Mesendoderm (in vitro differentiated cells): ENCODE data around the gene MGAT4A.

Source experiments
- DNase-seq: peaks from one replicate; pipeline ENCODE4 v3.0.0; 2013
- H2AK5ac ChIP-seq: 2 replicates; pipeline ENCODE4 v1.6.1; 2013; ENCODE audit warnings: low read length, inconsistent platforms
- H2BK120ac ChIP-seq: 2 replicates; pipeline ENCODE4 v1.6.1; 2013; ENCODE audit warnings: low read depth, mild to moderate bottlenecking, low read length, moderate library complexity, mixed read lengths
- H2BK15ac ChIP-seq: replicated peaks from 2 replicates; pipeline ENCODE4 v1.6.1; 2013; ENCODE audit warnings: low read depth, mild to moderate bottlenecking, moderate library complexity
- H2BK5ac ChIP-seq: 2 replicates; pipeline ENCODE4 v1.6.1; 2013; ENCODE audit warnings: low read length, inconsistent platforms
- H3K18ac ChIP-seq: 2 replicates; pipeline ENCODE4 v1.6.1; 2013; ENCODE audit warnings: mild to moderate bottlenecking, low read length, mixed read lengths
- H3K23ac ChIP-seq: one replicate; pipeline ENCODE4 v1.6.1; 2013; ENCODE audit warnings: low read length
- H3K27ac ChIP-seq: 2 replicates; pipeline ENCODE4 v1.5.1; 2013; ENCODE audit warnings: low read depth, mild to moderate bottlenecking, inconsistent platforms, low read length, moderate library complexity
- H3K27me3 ChIP-seq: 2 replicates; pipeline ENCODE4 v1.6.1; 2013; ENCODE audit warnings: low read length, control low read depth, mild to moderate bottlenecking, inconsistent platforms; ENCODE audit not compliant: insufficient read depth, poor library complexity
- H3K36me3 ChIP-seq: 2 replicates; pipeline ENCODE4 v1.6.1; 2013; ENCODE audit warnings: low read length, inconsistent platforms; ENCODE audit not compliant: control insufficient read depth, insufficient read depth
- H3K4ac ChIP-seq: one replicate; pipeline ENCODE4 v1.6.1; 2013; ENCODE audit warnings: low read depth, mild to moderate bottlenecking, low read length, moderate library complexity
- H3K4me1 ChIP-seq: 2 replicates; pipeline ENCODE4 v1.6.1; 2013; ENCODE audit warnings: low read depth, low read length, inconsistent platforms; ENCODE audit not compliant: control insufficient read depth
- H3K4me2 ChIP-seq: 2 replicates; pipeline ENCODE4 v1.6.1; 2013; ENCODE audit warnings: low read length
- H3K4me3 ChIP-seq: 2 replicates; pipeline ENCODE4 v1.5.1; 2013; ENCODE audit warnings: mild to moderate bottlenecking, low read length
- H3K56ac ChIP-seq: one replicate; pipeline ENCODE4 v1.6.1; 2013; ENCODE audit warnings: low read length
- H3K79me1 ChIP-seq: 2 replicates; pipeline ENCODE4 v1.6.1; 2013; ENCODE audit warnings: low read length, inconsistent platforms
- H3K79me2 ChIP-seq: 2 replicates; pipeline ENCODE4 v1.6.1; 2013; ENCODE audit warnings: mild to moderate bottlenecking, low read length; ENCODE audit not compliant: control insufficient read depth, insufficient read depth
- H3K9ac ChIP-seq: 2 replicates; pipeline ENCODE4 v1.6.1; 2013; ENCODE audit warnings: low read length, inconsistent platforms
- H4K5ac ChIP-seq: one replicate; pipeline ENCODE4 v1.6.1; 2013; ENCODE audit warnings: low read length
- H4K8ac ChIP-seq: one replicate; pipeline ENCODE4 v1.6.1; 2013; ENCODE audit warnings: low read depth, mild to moderate bottlenecking, control low read depth, low read length, moderate library complexity
- WGBS: extraction: QIAGEN DNeasy Blood & Tissue Kit; methylation state at CpG from one replicate; pipeline ENCODE4 v1.1.7; 2013; ENCODE audit warnings: low lambda C conversion rate, missing lambda C conversion rate; ENCODE audit not compliant: insufficient coverage; ENCODE audit errors: extremely low coverage; 5-methylcytosine and 5-hydroxymethylcytosine counted together

MGAT4A gene

DNA sequence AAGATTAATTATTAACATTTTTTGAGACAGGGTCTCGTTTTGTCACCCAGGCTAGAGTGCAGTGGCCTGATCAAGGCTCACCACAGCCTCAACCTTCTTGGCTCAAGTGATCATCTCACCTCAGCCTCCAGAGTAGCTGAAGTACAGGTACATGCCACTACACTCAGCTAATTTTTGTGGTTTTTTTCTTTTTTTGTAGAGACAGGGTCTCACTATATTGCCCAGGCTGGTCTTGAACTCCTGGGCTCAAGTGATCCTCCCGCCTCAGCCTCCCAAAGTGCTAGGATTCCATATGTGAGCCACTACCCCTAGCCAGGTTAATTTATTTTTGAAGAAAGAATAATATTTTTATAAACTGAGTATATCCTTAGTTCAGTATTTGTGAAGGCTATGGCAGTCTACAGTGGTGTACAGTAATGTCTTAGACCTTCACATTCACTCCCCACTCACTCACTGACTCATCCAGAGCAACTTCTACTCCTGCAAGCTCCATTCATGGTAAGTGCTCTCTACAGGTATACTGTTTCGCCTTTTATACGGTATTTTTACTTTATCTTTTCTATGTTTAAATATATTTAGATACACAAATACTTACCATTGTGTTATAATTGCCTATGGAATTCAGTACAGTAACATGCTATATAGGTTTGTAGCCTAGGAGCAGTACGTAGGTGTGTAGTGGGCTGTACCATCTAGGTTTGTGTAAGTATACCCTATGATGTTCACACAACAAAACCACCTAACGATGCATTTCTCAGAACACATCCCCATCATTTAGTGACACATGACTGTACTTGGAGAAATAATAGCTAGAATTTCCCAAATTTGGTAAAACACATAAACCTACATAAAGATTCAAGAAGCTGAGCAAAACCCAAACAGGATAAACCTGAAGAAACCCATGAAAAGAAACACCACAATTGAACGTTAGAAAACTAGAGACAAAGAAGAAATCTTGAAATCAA lies 38.6 kb downstream of the MGAT4A start:
- Histone ChIP-seq H2BK5ac (no peak overlapping the region), H3K79me2 (no peaks in the 10 kb centered on the region), H3K56ac (no peak overlapping the region), H3K4me2 (no peak overlapping the region), H3K4ac (no peak overlapping the region), H3K79me1 (no peaks in the 10 kb centered on the region), H4K5ac (no peak overlapping the region), H2BK120ac (no peak overlapping the region), H4K8ac (no peak overlapping the region), H2BK15ac (no peak overlapping the region), H2AK5ac (no peak overlapping the region), H3K18ac (no peak overlapping the region), H3K4me1 (no peaks in the 10 kb centered on the region), H3K36me3 (no peaks in the 10 kb centered on the region), H3K4me3 (no peak overlapping the region), H3K27me3 (no peaks in the 10 kb centered on the region), H3K23ac (no peak overlapping the region), H3K9ac (no peak overlapping the region), H3K27ac (no peak overlapping the region)
- no CpG with 5 or more reads among the region's 7 CpGs for WGBS
- no peak for DNase-seq

DNA sequence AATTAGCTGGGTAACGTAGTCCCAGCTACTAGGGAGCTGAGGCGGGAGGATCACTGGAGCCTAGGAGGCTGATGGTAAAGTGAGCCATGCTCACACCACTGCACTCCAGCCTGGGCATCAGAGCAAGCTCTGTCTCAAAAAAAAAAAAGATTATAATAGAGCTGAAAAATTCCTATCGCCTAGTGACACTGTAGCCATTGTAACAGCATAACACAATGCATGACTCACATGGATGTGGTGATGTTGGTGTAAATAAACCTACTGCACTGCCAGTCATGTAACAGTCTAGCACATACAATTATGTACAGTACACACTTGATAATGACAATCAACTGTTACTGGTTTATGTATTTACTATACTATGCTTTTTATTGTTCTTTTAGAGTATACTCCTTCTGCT lies 39.6 kb downstream of the MGAT4A start:
- Histone ChIP-seq H2BK15ac (no peak overlapping the region), H2BK5ac (no peak overlapping the region), H3K27ac (no peak overlapping the region), H2BK120ac (no peak overlapping the region), H2AK5ac (no peak overlapping the region), H3K36me3 (no peaks in the 10 kb centered on the region), H4K5ac (no peak overlapping the region), H3K9ac (no peak overlapping the region), H3K4me3 (no peak overlapping the region), H3K27me3 (no peaks in the 10 kb centered on the region), H3K4ac (no peak overlapping the region), H3K4me1 (no peaks in the 10 kb centered on the region), H3K79me2 (no peaks in the 10 kb centered on the region), H3K23ac (no peak overlapping the region), H4K8ac (no peak overlapping the region), H3K56ac (no peak overlapping the region), H3K18ac (no peak overlapping the region), H3K79me1 (no peaks in the 10 kb centered on the region), H3K4me2 (no peak overlapping the region)
- DNase-seq, result no peak
- WGBS, result no CpG with 5 or more reads among the region's 3 CpGs

DNA sequence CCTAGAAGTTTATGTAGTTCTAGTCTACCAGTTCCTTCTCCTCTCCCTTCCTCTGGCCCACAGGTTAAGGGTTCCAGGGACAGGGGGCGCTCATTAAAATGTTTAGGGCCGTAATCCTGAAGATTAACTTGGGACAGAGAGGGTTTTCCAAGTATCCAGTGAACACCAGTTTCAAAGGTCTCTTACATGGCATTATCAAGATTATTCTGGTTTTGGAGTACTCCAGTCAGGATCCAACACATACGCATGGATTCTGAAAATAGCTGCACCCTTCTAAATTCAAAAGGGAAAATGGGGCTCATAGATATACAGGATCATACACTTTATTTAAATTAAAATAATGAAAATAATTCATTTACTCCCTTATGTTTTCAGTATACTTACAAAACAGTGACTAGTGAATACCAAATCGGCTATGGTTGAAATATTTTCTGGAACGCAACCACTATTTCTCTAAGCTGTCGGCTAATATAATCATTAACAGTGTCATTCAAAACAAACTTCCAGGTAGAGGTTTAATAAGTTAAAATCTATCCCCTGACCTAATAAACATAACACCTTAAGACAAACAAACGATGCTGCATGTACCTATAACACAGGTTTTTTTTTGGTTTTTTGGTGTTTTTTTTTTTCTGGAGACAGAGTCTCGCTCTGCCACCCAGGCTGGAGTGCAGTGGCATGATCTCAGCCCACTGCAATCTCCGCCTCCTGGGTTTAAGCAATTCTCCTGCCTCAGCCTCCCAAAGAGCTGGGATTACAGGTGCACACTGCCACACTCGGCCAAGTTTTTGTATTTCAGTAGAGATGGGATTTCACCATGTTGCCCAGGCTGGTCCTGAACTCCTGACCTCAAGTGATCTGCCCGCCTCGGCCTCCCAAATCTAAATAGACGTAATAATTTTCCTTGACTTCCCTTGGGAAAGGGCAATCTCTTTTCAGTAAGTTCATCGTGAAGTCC lies 44.7 kb downstream of the MGAT4A start:
- Histone ChIP-seq H3K56ac (no peak overlapping the region), H2BK120ac (no peak overlapping the region), H3K23ac (no peak overlapping the region), H3K4me3 (no peak overlapping the region), H3K4me1 (no peaks in the 10 kb centered on the region), H3K4ac (no peak overlapping the region), H4K8ac (no peak overlapping the region), H2AK5ac (no peak overlapping the region), H3K79me1 (no peaks in the 10 kb centered on the region), H3K4me2 (no peak overlapping the region), H3K27me3 (no peaks in the 10 kb centered on the region), H3K36me3 (no peaks in the 10 kb centered on the region), H2BK5ac (no peak overlapping the region), H3K27ac (no peak overlapping the region), H4K5ac (no peak overlapping the region), H3K18ac (no peak overlapping the region), H3K9ac (no peak overlapping the region), H2BK15ac (no peak overlapping the region), H3K79me2 (no peaks in the 10 kb centered on the region)
- no peak for DNase-seq
- no CpG with 5 or more reads among the region's 14 CpGs for WGBS

DNA sequence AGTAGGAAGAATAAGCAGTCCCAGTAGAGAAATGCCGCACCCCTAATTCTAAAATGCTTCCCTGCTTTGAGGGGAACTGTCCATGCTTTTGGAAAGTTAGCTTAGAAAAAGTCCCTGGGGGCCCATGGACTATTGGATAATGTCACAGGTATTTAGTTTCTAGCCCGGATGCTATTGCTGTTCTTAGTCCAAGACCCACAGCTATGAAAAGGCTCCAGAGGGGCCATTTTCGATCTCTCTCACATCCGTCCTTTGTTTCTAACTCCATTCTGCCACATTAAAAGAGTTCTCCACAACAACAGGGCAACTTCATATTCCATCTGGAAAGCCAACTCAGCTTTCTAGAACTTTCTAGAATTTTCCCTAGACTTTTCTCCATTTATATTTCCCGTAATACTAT lies 47.2 kb downstream of the MGAT4A start:
- Histone ChIP-seq H2BK5ac (no peak overlapping the region), H3K56ac (no peak overlapping the region), H3K18ac (no peak overlapping the region), H3K4me2 (no peak overlapping the region), H3K4ac (no peak overlapping the region), H4K8ac (no peak overlapping the region), H3K79me1 (no peaks in the 10 kb centered on the region), H3K27me3 (no peaks in the 10 kb centered on the region), H2BK15ac (no peak overlapping the region), H3K9ac (no peak overlapping the region), H3K4me1 (no peaks in the 10 kb centered on the region), H4K5ac (no peak overlapping the region), H3K27ac (no peak overlapping the region), H3K4me3 (no peak overlapping the region), H2BK120ac (no peak overlapping the region), H3K79me2 (no peaks in the 10 kb centered on the region), H3K23ac (no peak overlapping the region), H2AK5ac (no peak overlapping the region), H3K36me3 (no peaks in the 10 kb centered on the region)
- WGBS, result no CpG with 5 or more reads among the region's 5 CpGs
- DNase-seq, result no peak

DNA sequence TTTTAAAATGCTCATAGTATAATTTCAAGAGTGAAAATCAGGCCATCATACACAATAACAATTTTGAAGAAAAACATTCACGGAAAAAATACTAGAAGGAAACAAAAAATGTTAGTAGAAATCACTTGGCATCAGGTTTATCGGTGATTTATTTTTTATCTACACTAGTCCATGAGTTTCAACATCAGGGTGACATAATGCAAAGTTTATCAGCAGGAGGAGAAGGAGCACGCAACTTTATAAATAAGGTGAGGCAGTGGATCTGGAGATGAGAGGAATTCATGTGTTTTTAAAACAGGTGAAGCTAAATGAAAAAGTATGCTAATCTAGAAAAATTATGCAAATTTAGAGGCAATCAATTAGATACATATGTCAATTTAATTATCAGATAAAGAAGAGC lies 54.2 kb downstream of the MGAT4A start:
- no peak overlapping the region for H4K8ac ChIP-seq
- no peaks in the 10 kb centered on the region for H3K4me1 ChIP-seq
- H3K36me3 ChIP-seq, result no peaks in the 10 kb centered on the region
- no peak overlapping the region for H3K18ac ChIP-seq
- H3K27me3 ChIP-seq, result no peaks in the 10 kb centered on the region
- DNase-seq, result no peak
- H4K5ac ChIP-seq, result no peak overlapping the region
- no peaks in the 10 kb centered on the region for H3K79me2 ChIP-seq
- H3K56ac ChIP-seq, result no peak overlapping the region
- no peak overlapping the region for H3K4me3 ChIP-seq
- no peak overlapping the region for H3K27ac ChIP-seq
- H2AK5ac ChIP-seq, result no peak overlapping the region
- H3K79me1 ChIP-seq, result no peaks in the 10 kb centered on the region
- H2BK15ac ChIP-seq, result no peak overlapping the region
- no peak overlapping the region for H3K23ac ChIP-seq
- H3K9ac ChIP-seq, result no peak overlapping the region
- H3K4me2 ChIP-seq, result no peak overlapping the region
- H2BK120ac ChIP-seq, result no peak overlapping the region
- no peak overlapping the region for H2BK5ac ChIP-seq
- whole genome bisulfite sequencing, result no CpG with 5 or more reads among the region's 3 CpGs
- no peak overlapping the region for H3K4ac ChIP-seq
